IPS-15b (cell line): ENCODE results near the gene HINT2.
A peak's percentile ranks its signal among the peaks of the same experiment; 100 is the strongest.

Source experiments
- H3K27me3 ChIP-seq: one replicate; pipeline ENCODE4 v1.6.1; 2013; ENCODE audit warnings: low read length; ENCODE audit not compliant: control insufficient read depth, insufficient read depth
- H3K36me3 ChIP-seq: one replicate; pipeline ENCODE4 v1.6.1; 2013; ENCODE audit warnings: low read length; ENCODE audit not compliant: control insufficient read depth, insufficient read depth
- H3K4me1 ChIP-seq: one replicate; pipeline ENCODE4 v1.6.1; 2013; ENCODE audit warnings: mild to moderate bottlenecking, low read length; ENCODE audit not compliant: control insufficient read depth, insufficient read depth
- H3K4me3 ChIP-seq: one replicate; pipeline ENCODE4 v1.5.1; 2013; ENCODE audit warnings: low read depth, low read length
- H3K9ac ChIP-seq: one replicate; pipeline ENCODE4 v1.6.1; 2013; ENCODE audit warnings: low read depth, mild to moderate bottlenecking, low read length
- H3K9me3 ChIP-seq: one replicate; pipeline ENCODE4 v1.6.1; 2013; ENCODE audit warnings: mild to moderate bottlenecking, low read length; ENCODE audit not compliant: control insufficient read depth, insufficient read depth

The HINT2 gene

GRCh38 chr9:35820076-35820475 lies 5.2 kb upstream of the HINT2 start:
- Histone ChIP-seq H3K4me1 (peaks cover 10% of the 10 kb centered on the region), H3K4me3 (no peak overlapping the region), H3K9ac (no peak overlapping the region), H3K36me3 (no peaks in the 10 kb centered on the region), H3K9me3 (no peaks in the 10 kb centered on the region), H3K27me3 (no peaks in the 10 kb centered on the region)

- Histone ChIP-seq H3K9ac (no peak overlapping the region), H3K4me3 (no peak overlapping the region), H3K36me3 (no peaks in the 10 kb centered on the region), H3K4me1 (peaks cover 14% of the 10 kb centered on the region), H3K9me3 (no peaks in the 10 kb centered on the region), H3K27me3 (no peaks in the 10 kb centered on the region)
Measured at GRCh38 chr9:35818341-35818740, 3.5 kb upstream of the HINT2 start.

GRCh38 chr9:35816708-35817107 lies 1.9 kb upstream of the HINT2 start:
- H3K4me1 ChIP-seq = peaks cover 10% of the 10 kb centered on the region
- no peaks in the 10 kb centered on the region for H3K27me3 ChIP-seq
- H3K9ac ChIP-seq = no peak overlapping the region
- no peaks in the 10 kb centered on the region for H3K9me3 ChIP-seq
- no peak overlapping the region for H3K4me3 ChIP-seq
- no peaks in the 10 kb centered on the region for H3K36me3 ChIP-seq

DNA sequence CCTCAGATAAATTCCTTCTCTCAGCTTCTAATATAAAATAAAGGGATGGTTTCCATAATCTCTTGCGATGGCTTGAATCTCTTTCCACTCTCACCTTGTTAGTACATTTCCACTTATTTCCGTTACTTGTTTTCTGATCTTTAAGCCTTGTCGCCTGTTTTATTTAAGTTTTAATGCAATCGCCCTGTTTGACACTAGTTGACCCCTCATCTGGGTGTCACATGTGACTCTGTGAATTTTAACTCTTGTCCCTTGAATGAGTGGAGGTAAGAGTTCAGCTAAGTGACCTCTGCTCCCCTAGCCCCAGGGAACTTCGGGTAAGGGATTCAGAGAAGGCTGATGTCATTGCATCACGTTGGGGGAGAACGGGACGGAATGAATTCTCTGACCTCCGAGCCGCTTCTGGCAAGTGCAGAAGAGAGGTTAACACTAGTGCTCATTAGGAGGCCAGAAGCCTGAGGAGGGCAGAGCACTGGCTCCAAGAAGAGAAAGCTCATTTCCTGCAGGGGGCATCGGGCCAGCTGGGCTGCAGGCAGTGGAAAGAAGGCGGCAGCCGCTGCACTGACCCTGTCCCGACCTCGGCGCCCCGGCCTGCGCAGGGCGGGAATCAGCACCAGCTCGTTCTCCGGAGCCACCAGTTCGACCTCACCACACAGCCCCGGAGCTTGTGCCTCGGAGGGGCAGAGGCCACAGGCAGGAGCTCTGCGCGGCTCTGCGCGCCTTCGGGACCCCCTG lies 569 bp downstream of the HINT2 start:
- peak overlapping the region; percentile 79 for H3K9ac ChIP-seq
- H3K4me1 ChIP-seq = peaks cover 10% of the 10 kb centered on the region
- no peaks in the 10 kb centered on the region for H3K36me3 ChIP-seq
- no peaks in the 10 kb centered on the region for H3K9me3 ChIP-seq
- peak overlapping the region; percentile 82 for H3K4me3 ChIP-seq
- no peaks in the 10 kb centered on the region for H3K27me3 ChIP-seq

- Histone ChIP-seq H3K4me1 (peaks cover 10% of the 10 kb centered on the region), H3K9me3 (no peaks in the 10 kb centered on the region), H3K9ac (no peak overlapping the region), H3K4me3 (peak overlapping the region; percentile 82), H3K27me3 (no peaks in the 10 kb centered on the region), H3K36me3 (no peaks in the 10 kb centered on the region)
Measured at GRCh38 chr9:35813434-35814105, 1.3 kb downstream of the HINT2 start.

- H3K36me3 ChIP-seq = no peaks in the 10 kb centered on the region
Measured at GRCh38 chr9:35812025-35812602, 2.7 kb downstream of the HINT2 start, which contains the start of gene SPAG8. Gene SPAG8, minus strand, starts transcription at chr9:35812262. Its CDS starts 115 bp downstream, at chr9:35812147.

DNA sequence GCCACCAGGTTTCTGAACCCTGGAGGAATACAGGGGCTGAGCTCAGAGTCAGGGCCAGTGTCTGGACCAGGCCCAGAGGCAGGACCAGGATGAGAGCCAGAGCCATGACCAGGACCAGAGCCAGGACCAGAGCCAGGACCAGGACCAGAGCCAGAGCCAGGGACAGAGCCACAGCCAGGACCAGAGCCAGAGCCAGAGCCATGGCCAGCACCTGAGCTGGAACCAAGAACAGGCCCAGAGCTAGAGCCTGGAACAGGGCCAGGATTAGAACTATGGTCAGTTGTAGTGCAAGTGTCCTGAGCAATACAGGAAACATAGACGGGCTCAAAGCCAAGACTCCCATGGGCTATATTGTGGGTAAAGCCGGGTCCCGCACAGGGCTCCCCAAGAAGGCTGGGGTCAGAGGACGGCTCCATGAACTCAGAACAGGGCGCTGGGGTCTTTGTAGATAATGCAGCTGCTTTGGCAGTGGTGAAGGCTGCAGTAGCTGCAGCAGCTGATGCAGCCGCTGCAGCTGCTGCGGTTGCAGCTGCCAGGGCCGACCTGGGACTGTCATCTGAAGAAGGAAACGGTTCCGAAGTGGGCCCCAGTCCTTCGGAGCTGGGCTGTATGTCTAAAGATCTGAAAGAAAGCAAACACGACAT lies 3.3 kb downstream of the HINT2 start:
- Histone ChIP-seq H3K4me3 (peak overlapping the region; percentile 63), H3K9ac (no peak overlapping the region), H3K27me3 (no peaks in the 10 kb centered on the region), H3K4me1 (peaks cover 10% of the 10 kb centered on the region), H3K36me3 (no peaks in the 10 kb centered on the region), H3K9me3 (no peaks in the 10 kb centered on the region)

More at GRCh38 chr9:35812025-35812602, 2.7 kb downstream of the HINT2 start, which contains the start of gene SPAG8:
- Histone ChIP-seq H3K9ac (peak within 1 kb of the TSS; percentile 32), H3K4me3 (peak within 1 kb of the TSS; percentile 63), H3K9me3 (no peaks in the 10 kb centered on the region), H3K4me1 (peaks cover 10% of the 10 kb centered on the region), H3K27me3 (no peaks in the 10 kb centered on the region)

GRCh38 chr9:35810122-35810521 lies 4.7 kb downstream of the HINT2 start:
- Histone ChIP-seq H3K27me3 (no peaks in the 10 kb centered on the region), H3K9me3 (no peaks in the 10 kb centered on the region), H3K9ac (no peak overlapping the region), H3K4me1 (peaks cover 10% of the 10 kb centered on the region), H3K4me3 (no peak overlapping the region), H3K36me3 (no peaks in the 10 kb centered on the region)

GRCh38 chr9:35808433-35808832 lies 6.4 kb downstream of the HINT2 start:
- H3K9me3 ChIP-seq = no peaks in the 10 kb centered on the region
- no peak overlapping the region for H3K9ac ChIP-seq
- H3K36me3 ChIP-seq = no peaks in the 10 kb centered on the region
- peaks cover 4% of the 10 kb centered on the region for H3K4me1 ChIP-seq
- no peak overlapping the region for H3K4me3 ChIP-seq
- H3K27me3 ChIP-seq = no peaks in the 10 kb centered on the region

GRCh38 chr9:35806101-35806500 lies 8.7 kb downstream of the HINT2 start:
- H3K9ac ChIP-seq = no peak overlapping the region
- H3K9me3 ChIP-seq = no peaks in the 10 kb centered on the region
- H3K4me1 ChIP-seq = no peaks in the 10 kb centered on the region
- H3K27me3 ChIP-seq = no peaks in the 10 kb centered on the region
- H3K4me3 ChIP-seq = no peak overlapping the region
- H3K36me3 ChIP-seq = peaks cover 4% of the 10 kb centered on the region

DNA sequence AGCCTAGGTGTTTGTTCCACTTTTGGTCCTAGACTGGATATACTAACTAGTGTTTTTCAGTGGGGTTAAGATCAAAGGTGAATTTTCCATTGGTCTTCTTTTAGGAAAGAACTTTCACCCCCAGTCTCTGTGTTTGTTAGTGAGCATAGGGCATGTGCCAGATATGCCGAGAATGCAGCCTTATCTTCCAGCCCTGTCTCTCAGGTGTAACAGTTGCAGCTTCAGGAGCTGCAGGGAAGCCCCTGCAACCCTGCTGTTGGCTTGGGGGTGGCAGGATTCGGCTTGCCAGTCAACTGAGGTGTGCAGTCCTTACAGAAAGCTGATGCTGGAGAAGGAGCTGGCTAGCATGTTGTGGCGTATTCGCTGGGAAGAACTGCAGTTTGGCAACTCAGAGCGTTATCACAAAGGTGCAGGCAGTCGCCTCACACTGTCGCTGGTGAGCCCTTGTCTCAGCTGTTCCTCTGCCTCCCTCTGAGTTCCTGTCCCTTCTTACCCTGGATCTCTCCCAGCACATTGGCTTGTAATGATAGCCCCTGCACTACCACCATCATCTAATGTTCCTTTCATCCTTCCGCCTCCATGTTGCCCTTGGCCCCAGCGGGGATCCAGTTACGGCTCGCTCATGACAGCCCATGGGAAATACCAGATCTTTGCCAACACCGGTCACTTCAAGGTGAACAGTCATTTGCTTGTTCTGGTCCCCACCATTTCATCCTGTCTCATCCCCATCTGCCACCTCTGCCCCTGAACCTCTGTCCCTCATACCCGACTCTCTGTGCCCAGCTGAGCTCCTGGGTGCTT lies 13.3 kb downstream of the HINT2 start:
- Histone ChIP-seq H3K9me3 (no peaks in the 10 kb centered on the region), H3K4me1 (no peaks in the 10 kb centered on the region), H3K9ac (no peak overlapping the region), H3K4me3 (no peak overlapping the region), H3K36me3 (peaks cover 4% of the 10 kb centered on the region), H3K27me3 (no peaks in the 10 kb centered on the region)
